CD4-positive, CD25-positive, alpha-beta regulatory T cell (primary cell): ENCODE measurements around the gene UST. TPM values are rescaled to one million over a fixed set of nuclear protein-coding genes. Genes with fewer than 3 reads are reported as not detected.

ENCODE experiments used
- ATAC-seq, 2 donors: fragments of 150-1000 bp; cut with Tn5 transposase; one replicate each; pipeline ENCODE4 v1.10.0; 2021; ENCODE audit warnings: low read depth in 2 of 2, moderate number of reproducible peaks in 2 of 2, moderate library complexity in 1 of 2
- DNase-seq, 3 donors: peaks; one replicate each; pipeline versions ENCODE4 v3.0.0 to v3.0.0-alpha.2; 2012 to 2022; ENCODE audit warnings: mixed read lengths in 1 of 3
- H3K27ac ChIP-seq: one replicate; pipeline ENCODE4 v1.7.0; 2013; ENCODE audit warnings: mild to moderate bottlenecking, low read length; ENCODE audit not compliant: insufficient read depth, poor library complexity, severe bottlenecking
- H3K27me3 ChIP-seq: one replicate; pipeline ENCODE4 v1.7.0; 2013; ENCODE audit warnings: low read length; ENCODE audit not compliant: control insufficient read depth, insufficient read depth
- H3K36me3 ChIP-seq: one replicate; pipeline ENCODE4 v1.7.0; 2013; ENCODE audit warnings: mild to moderate bottlenecking, low read length, moderate library complexity; ENCODE audit not compliant: control insufficient read depth, insufficient read depth
- H3K4me1 ChIP-seq: 2 replicates; pipeline ENCODE4 v1.7.0; 2013; ENCODE audit warnings: mild to moderate bottlenecking, low read length; ENCODE audit not compliant: insufficient read depth, control insufficient read depth, poor library complexity, severe bottlenecking
- H3K4me3 ChIP-seq: one replicate; pipeline ENCODE4 v1.7.0; 2013; ENCODE audit warnings: low read depth, mild to moderate bottlenecking, low read length, moderate library complexity
- H3K9me3 ChIP-seq, 2 experiments: 1 replicate in 1 of 2; 2 replicates in 1 of 2; pipeline ENCODE4 v1.7.0; 2013; ENCODE audit warnings: low read length in 2 of 2, mild to moderate bottlenecking in 1 of 2, moderate library complexity in 1 of 2; ENCODE audit not compliant: control insufficient read depth in 2 of 2
- H3K27ac Mint-ChIP-seq, 3 donors: one replicate each; pipeline ENCODE4 v1.8.0; 2020 to 2022; ENCODE audit warnings: mild to moderate bottlenecking in 3 of 3, mixed read lengths in 3 of 3, moderate library complexity in 2 of 3
- H3K27me3 Mint-ChIP-seq: one replicate; pipeline ENCODE4 v1.8.0; 2022; ENCODE audit warnings: mild to moderate bottlenecking, mixed read lengths
- H3K36me3 Mint-ChIP-seq: one replicate; pipeline ENCODE4 v1.8.0; 2020; ENCODE audit warnings: mixed read lengths
- H3K4me1 Mint-ChIP-seq, 4 donors: one replicate each; pipeline ENCODE4 v1.8.0; 2020 to 2022; ENCODE audit warnings: mixed read lengths in 4 of 4, mild to moderate bottlenecking in 1 of 4
- H3K4me3 Mint-ChIP-seq, 4 donors: one replicate each; pipeline ENCODE4 v1.8.0; 2020 to 2022; ENCODE audit warnings: mild to moderate bottlenecking in 4 of 4, mixed read lengths in 4 of 4, moderate library complexity in 3 of 4
- H3K9me3 Mint-ChIP-seq, 7 donors: one replicate each; pipeline ENCODE4 v1.8.0; 2020 to 2022; ENCODE audit warnings: mixed read lengths in 7 of 7, mild to moderate bottlenecking in 3 of 7, moderate library complexity in 2 of 7
- polyA plus RNA-seq, 4 donors: library from polyadenylated mRNA; unstranded; fragments of 300-500 nt; fragmentation: Illumina TruSeq; gene quantifications; one replicate each; pipeline ENCODE4 v1.2.3, GENCODE V29; 2021
- total RNA-seq: library from RNA; stranded (reverse); gene quantifications from one replicate; pipeline ENCODE4 v1.2.3, GENCODE V29; 2022

Gene UST
- total and polyA plus RNA-seq, 5 donors from 2014 or later = 1.1 to 2.9 (median 2.5) TPM

- H3K27ac Mint-ChIP-seq = peak overlapping the region in 1 of 3 donors; percentile 37
- H3K4me1 Mint-ChIP-seq = peaks cover 2 to 16% (median 12%) of the 10 kb centered on the region in 4 donors
Observed at GRCh38 chr6:148867862-148868261, 121.0 kb downstream of the UST start.

GRCh38 chr6:148868314-148868713 is 121.5 kb downstream of the UST start:
- Histone ChIP-seq H3K27ac (no peak overlapping the region), H3K4me3 (no peak overlapping the region), H3K36me3 (no peaks in the 10 kb centered on the region), H3K4me1 (no peaks in the 10 kb centered on the region), H3K9me3 (no peaks in the 10 kb centered on the region), H3K27me3 (no peaks in the 10 kb centered on the region)
- peaks cover 2 to 16% (median 12%) of the 10 kb centered on the region in 4 donors for H3K4me1 Mint-ChIP-seq
- no peaks in the 10 kb centered on the region for H3K27me3 Mint-ChIP-seq
- peak overlapping the region in 1 of 3 donors; percentile 37 for H3K27ac Mint-ChIP-seq
- ATAC-seq = peak in 1 of 2 donors; percentile 35
- peaks cover 0 to 1% (median 0%) of the 10 kb centered on the region in 7 donors for H3K9me3 Mint-ChIP-seq
- no peak overlapping the region for H3K4me3 Mint-ChIP-seq
- DNase-seq = no peak
- no peaks in the 10 kb centered on the region for H3K36me3 Mint-ChIP-seq

More at GRCh38 chr6:148867862-148868261, 121.0 kb downstream of the UST start:
- Mint-ChIP-seq H3K36me3 (no peaks in the 10 kb centered on the region), H3K27me3 (no peaks in the 10 kb centered on the region), H3K4me3 (peak overlapping the region in 1 of 4 donors; percentile 42), H3K9me3 (peaks cover 0 to 3% (median 0%) of the 10 kb centered on the region in 7 donors)
- H3K27ac ChIP-seq = no peak overlapping the region
- DNase-seq (peak in 1 of 3 donors; percentile 30), ATAC-seq (peak in 1 of 2 donors; percentile 39)
- no peak overlapping the region for H3K4me3 ChIP-seq
- no peaks in the 10 kb centered on the region for H3K9me3 ChIP-seq
- no peaks in the 10 kb centered on the region for H3K36me3 ChIP-seq
- no peaks in the 10 kb centered on the region for H3K4me1 ChIP-seq
- no peaks in the 10 kb centered on the region for H3K27me3 ChIP-seq

GRCh38 chr6:148868901-148869300 is 122.1 kb downstream of the UST start:
- H3K4me1 ChIP-seq = no peaks in the 10 kb centered on the region

GRCh38 chr6:148869585-148869984 is 122.8 kb downstream of the UST start:
- Mint-ChIP-seq H3K36me3 (no peaks in the 10 kb centered on the region), H3K4me3 (no peak overlapping the region), H3K27ac (no peak overlapping the region), H3K4me1 (peaks cover 2 to 16% (median 15%) of the 10 kb centered on the region in 4 donors), H3K27me3 (no peaks in the 10 kb centered on the region), H3K9me3 (peaks cover 0 to 1% (median 0%) of the 10 kb centered on the region in 7 donors)
- Histone ChIP-seq H3K9me3 (no peaks in the 10 kb centered on the region), H3K4me3 (no peak overlapping the region), H3K27me3 (no peaks in the 10 kb centered on the region), H3K36me3 (no peaks in the 10 kb centered on the region), H3K27ac (no peak overlapping the region), H3K4me1 (no peaks in the 10 kb centered on the region)
- ATAC-seq (no peak), DNase-seq (no peak)

More at GRCh38 chr6:148868901-148869300, 122.1 kb downstream of the UST start:
- DNase-seq (no peak), ATAC-seq (no peak)
- Mint-ChIP-seq H3K36me3 (no peaks in the 10 kb centered on the region), H3K4me1 (peaks cover 2 to 16% (median 14%) of the 10 kb centered on the region in 4 donors), H3K9me3 (peaks cover 0 to 1% (median 0%) of the 10 kb centered on the region in 7 donors), H3K27ac (no peak overlapping the region), H3K27me3 (no peaks in the 10 kb centered on the region), H3K4me3 (no peak overlapping the region)
- Histone ChIP-seq H3K27ac (no peak overlapping the region), H3K9me3 (no peaks in the 10 kb centered on the region), H3K4me3 (no peak overlapping the region), H3K36me3 (no peaks in the 10 kb centered on the region), H3K27me3 (no peaks in the 10 kb centered on the region)

GRCh38 chr6:148873154-148873553 is 126.3 kb downstream of the UST start:
- no peaks in the 10 kb centered on the region for H3K27me3 Mint-ChIP-seq
- peaks cover 0 to 1% (median 0%) of the 10 kb centered on the region in 7 donors for H3K9me3 Mint-ChIP-seq
- peaks cover 2 to 13% (median 8%) of the 10 kb centered on the region in 4 donors for H3K4me1 Mint-ChIP-seq
- no peaks in the 10 kb centered on the region for H3K27me3 ChIP-seq
- no peaks in the 10 kb centered on the region for H3K36me3 ChIP-seq
- H3K4me1 ChIP-seq = no peaks in the 10 kb centered on the region
- DNase-seq (no peak), ATAC-seq (no peak)
- no peak overlapping the region for H3K27ac Mint-ChIP-seq
- no peak overlapping the region for H3K4me3 Mint-ChIP-seq
- no peak overlapping the region for H3K27ac ChIP-seq
- no peaks in the 10 kb centered on the region for H3K9me3 ChIP-seq
- no peaks in the 10 kb centered on the region for H3K36me3 Mint-ChIP-seq
- no peak overlapping the region for H3K4me3 ChIP-seq

GRCh38 chr6:148873868-148874267 is 127.0 kb downstream of the UST start:
- H3K4me3 Mint-ChIP-seq = no peak overlapping the region
- H3K36me3 Mint-ChIP-seq = no peaks in the 10 kb centered on the region
- ATAC-seq = no peak
- peaks cover 0 to 1% (median 0%) of the 10 kb centered on the region in 7 donors for H3K9me3 Mint-ChIP-seq
- no peak overlapping the region for H3K27ac Mint-ChIP-seq
- H3K27me3 ChIP-seq = no peaks in the 10 kb centered on the region
- H3K4me1 ChIP-seq = no peaks in the 10 kb centered on the region
- H3K4me1 Mint-ChIP-seq = peaks cover 2 to 6% (median 4%) of the 10 kb centered on the region in 4 donors
- H3K9me3 ChIP-seq = no peaks in the 10 kb centered on the region
- no peaks in the 10 kb centered on the region for H3K27me3 Mint-ChIP-seq
- no peak overlapping the region for H3K4me3 ChIP-seq
- no peaks in the 10 kb centered on the region for H3K36me3 ChIP-seq
- no peak for DNase-seq
- H3K27ac ChIP-seq = no peak overlapping the region

GRCh38 chr6:148874698-148875293 is 128.0 kb downstream of the UST start:
- peaks cover 0 to 1% (median 0%) of the 10 kb centered on the region in 7 donors for H3K9me3 Mint-ChIP-seq
- H3K36me3 ChIP-seq = no peaks in the 10 kb centered on the region
- H3K27ac Mint-ChIP-seq = no peak overlapping the region
- no peaks in the 10 kb centered on the region for H3K27me3 ChIP-seq
- H3K4me3 Mint-ChIP-seq = no peak overlapping the region
- no peaks in the 10 kb centered on the region for H3K36me3 Mint-ChIP-seq
- ATAC-seq (no peak), DNase-seq (no peak)
- no peak overlapping the region for H3K27ac ChIP-seq
- no peaks in the 10 kb centered on the region for H3K9me3 ChIP-seq
- peaks cover 0 to 6% (median 2%) of the 10 kb centered on the region in 4 donors for H3K4me1 Mint-ChIP-seq
- H3K4me1 ChIP-seq = no peaks in the 10 kb centered on the region
- H3K27me3 Mint-ChIP-seq = no peaks in the 10 kb centered on the region
- no peak overlapping the region for H3K4me3 ChIP-seq

- H3K27ac Mint-ChIP-seq = no peak overlapping the region
- no peaks in the 10 kb centered on the region for H3K36me3 Mint-ChIP-seq
Observed at GRCh38 chr6:148878683-148879082, 131.9 kb downstream of the UST start.

More at GRCh38 chr6:148878683-148879082, 131.9 kb downstream of the UST start:
- no peak for ATAC-seq
- no peak for DNase-seq
- Histone ChIP-seq H3K27ac (no peak overlapping the region), H3K36me3 (no peaks in the 10 kb centered on the region), H3K9me3 (no peaks in the 10 kb centered on the region), H3K4me1 (no peaks in the 10 kb centered on the region), H3K27me3 (no peaks in the 10 kb centered on the region), H3K4me3 (no peak overlapping the region)
- no peaks in the 10 kb centered on the region for H3K27me3 Mint-ChIP-seq
- H3K9me3 Mint-ChIP-seq = no peaks in the 10 kb centered on the region
- H3K4me1 Mint-ChIP-seq = peaks cover 0 to 5% (median 0%) of the 10 kb centered on the region in 4 donors
- no peak overlapping the region for H3K4me3 Mint-ChIP-seq
